Suprapubic skin (tissue), 4 donors: ENCODE data around the gene MGARP. TPM values are rescaled to one million over a fixed set of nuclear protein-coding genes. Genes with fewer than 3 reads are reported as not detected.

Source experiments
- DNase-seq, 2 donors: peaks; one replicate each; pipeline ENCODE4 v3.0.0-alpha.2; 2019; ENCODE audit warnings: low spot score in 2 of 2
- H3K27ac ChIP-seq: fragments of 200-600 bp; sonication (generic); one replicate; pipeline ENCODE4 v1.5.1; 2019
- H3K27me3 ChIP-seq: fragments of 200-600 bp; sonication (generic); one replicate; pipeline ENCODE4 v1.5.1; 2019
- H3K36me3 ChIP-seq: fragments of 200-600 bp; sonication (generic); one replicate; pipeline ENCODE4 v1.5.1; 2019
- H3K4me1 ChIP-seq: fragments of 200-600 bp; sonication (generic); one replicate; pipeline ENCODE4 v1.5.1; 2019
- H3K4me3 ChIP-seq: fragments of 200-600 bp; sonication (generic); one replicate; pipeline ENCODE4 v1.5.1; 2019; ENCODE audit warnings: mild to moderate bottlenecking
- H3K9me3 ChIP-seq: fragments of 200-600 bp; sonication (generic); one replicate; pipeline ENCODE4 v1.5.1; 2019
- CTCF ChIP-seq, 2 donors: fragments of 200-600 bp in 1 of 2; fragments of 450-650 bp in 1 of 2; sonication (generic) in 1 of 2; IDR thresholded peaks; one replicate each; pipeline ENCODE4 v1.5.1; 2016 to 2019; ENCODE audit warnings: antibody characterized with exemption in 2 of 2, mild to moderate bottlenecking in 1 of 2, moderate library complexity in 1 of 2
- EP300 ChIP-seq: sonication (generic); formaldehyde crosslinking; IDR thresholded peaks from one replicate; pipeline ENCODE4 v1.6.1; 2017; ENCODE audit warnings: antibody characterized with exemption
- POLR2A ChIP-seq, 2 donors: fragments of 450-650 bp; IDR thresholded peaks; one replicate each; pipeline ENCODE4 v1.6.1; 2017; ENCODE audit warnings: antibody characterized with exemption in 2 of 2, mild to moderate bottlenecking in 2 of 2, moderate library complexity in 2 of 2
- POLR2AphosphoS5 ChIP-seq, 3 donors: sonication (generic); formaldehyde crosslinking; IDR thresholded peaks; one replicate each; pipeline ENCODE4 v1.6.1; 2017; ENCODE audit warnings: antibody characterized with exemption in 3 of 3
- WGBS: methylation state at CpG from one replicate; pipeline ENCODE4 v1.1.5; 2018; 5-methylcytosine and 5-hydroxymethylcytosine counted together
- total RNA-seq, 4 donors: library from RNA; depleted of rRNA; stranded (reverse); fragments of >200 nt; gene quantifications; one replicate each; pipeline ENCODE4 v1.1.0, GENCODE V29; 2016

Gene MGARP
- total RNA-seq, 4 donors from 2014 or later = 0.36 to 0.60 TPM; not detected in 2

GRCh38 chr4:139243448-139244365 is 36.3 kb downstream of the MGARP start:
- peak overlapping the region; percentile 81 for H3K27ac ChIP-seq
- 80% methylated on average over 12 of the region's 12 CpGs for WGBS
- TF ChIP-seq POLR2AphosphoS5 (IDR thresholded peaks at IDR 0.05) (no peak), CTCF (IDR thresholded peaks at IDR 0.05) (no peak), POLR2A (IDR thresholded peaks at IDR 0.05) (no peak)

GRCh38 chr4:139242511-139243051 is 37.4 kb downstream of the MGARP start:
- no peak for DNase-seq
- WGBS = 63% methylated on average over 2 of the region's 2 CpGs
- Histone ChIP-seq H3K4me1 (peaks cover 12% of the 10 kb centered on the region), H3K36me3 (no peaks in the 10 kb centered on the region), H3K4me3 (no peak overlapping the region), H3K9me3 (no peaks in the 10 kb centered on the region), H3K27me3 (no peaks in the 10 kb centered on the region), H3K27ac (peak overlapping the region; percentile 81)
- no peak for TF ChIP-seq POLR2AphosphoS5 (IDR thresholded peaks at IDR 0.05)
- TF ChIP-seq CTCF (IDR thresholded peaks at IDR 0.05) = no peak
- TF ChIP-seq EP300 = no peak
- no peak for TF ChIP-seq POLR2A (IDR thresholded peaks at IDR 0.05)

More at GRCh38 chr4:139243448-139244365, 36.3 kb downstream of the MGARP start:
- Histone ChIP-seq H3K36me3 (no peaks in the 10 kb centered on the region), H3K4me1 (peaks cover 15% of the 10 kb centered on the region), H3K9me3 (no peaks in the 10 kb centered on the region), H3K27me3 (no peaks in the 10 kb centered on the region), H3K4me3 (no peak overlapping the region)
- DNase-seq = no peak

GRCh38 chr4:139241784-139242151 is 38.3 kb downstream of the MGARP start:
- Histone ChIP-seq H3K4me1 (peaks cover 12% of the 10 kb centered on the region), H3K36me3 (no peaks in the 10 kb centered on the region), H3K4me3 (no peak overlapping the region), H3K9me3 (no peaks in the 10 kb centered on the region), H3K27ac (no peak overlapping the region), H3K27me3 (no peaks in the 10 kb centered on the region)
- no peak for DNase-seq
- 93% methylated on average over 12 of the region's 12 CpGs for WGBS
- TF ChIP-seq POLR2A (IDR thresholded peaks at IDR 0.05) = no peak
- no peak for TF ChIP-seq CTCF (IDR thresholded peaks at IDR 0.05)
- no peak for TF ChIP-seq EP300
- no peak for TF ChIP-seq POLR2AphosphoS5 (IDR thresholded peaks at IDR 0.05)

- Histone ChIP-seq H3K36me3 (no peaks in the 10 kb centered on the region), H3K9me3 (no peaks in the 10 kb centered on the region), H3K27me3 (no peaks in the 10 kb centered on the region), H3K4me1 (peaks cover 12% of the 10 kb centered on the region), H3K27ac (no peak overlapping the region), H3K4me3 (no peak overlapping the region)
- TF ChIP-seq EP300 (no peak), POLR2AphosphoS5 (IDR thresholded peaks at IDR 0.05) (no peak), POLR2A (IDR thresholded peaks at IDR 0.05) (no peak), CTCF (IDR thresholded peaks at IDR 0.05) (no peak)
- WGBS = 93% methylated on average over 11 of the region's 11 CpGs
- DNase-seq = no peak
Measured at GRCh38 chr4:139241086-139241783, 38.8 kb downstream of the MGARP start.
